ENCODE measurements around the gene TRPC3. TPM values are rescaled to one million over a fixed set of nuclear protein-coding genes. Genes with fewer than 3 reads are reported as not detected.
"Not testable (repeated sequence)": the region's sequence is repeated elsewhere in the genome, so short reads cannot be mapped to it uniquely, and the experiment has no call there.

TRPC3 gene
- total and polyA plus RNA-seq, 7 donors = 0.04 to 0.15 (median 0.08) TPM; not detected in 1

DNA sequence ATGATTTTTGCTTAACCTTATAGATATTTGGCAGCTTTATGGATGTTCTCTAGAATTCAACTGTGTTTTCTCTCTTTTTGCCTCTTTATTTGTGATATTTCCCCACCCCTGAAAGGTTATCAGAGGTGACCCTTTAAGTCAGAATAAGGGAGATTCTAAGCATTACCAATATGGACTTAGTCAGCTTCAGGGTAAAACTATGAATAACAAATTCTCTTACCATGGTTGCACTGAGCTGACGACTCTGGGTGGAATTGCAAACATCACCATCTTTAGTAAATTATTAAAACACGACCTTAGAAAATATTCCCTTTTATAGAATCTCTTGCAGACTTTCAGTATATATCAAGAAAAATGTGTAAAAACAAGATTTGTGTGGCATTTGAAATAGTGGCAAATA is 21.6 kb downstream of the TRPC3 start:
- H3K9me3 ChIP-seq = no peaks in the 10 kb centered on the region
- H3K4me1 ChIP-seq = no peaks in the 10 kb centered on the region
- H3K36me3 ChIP-seq (ENCODE audit: insufficient read depth in 1 of 2, low read depth in 1 of 2) = no peaks in the 10 kb centered on the region
- TF ChIP-seq, protein P1, sequence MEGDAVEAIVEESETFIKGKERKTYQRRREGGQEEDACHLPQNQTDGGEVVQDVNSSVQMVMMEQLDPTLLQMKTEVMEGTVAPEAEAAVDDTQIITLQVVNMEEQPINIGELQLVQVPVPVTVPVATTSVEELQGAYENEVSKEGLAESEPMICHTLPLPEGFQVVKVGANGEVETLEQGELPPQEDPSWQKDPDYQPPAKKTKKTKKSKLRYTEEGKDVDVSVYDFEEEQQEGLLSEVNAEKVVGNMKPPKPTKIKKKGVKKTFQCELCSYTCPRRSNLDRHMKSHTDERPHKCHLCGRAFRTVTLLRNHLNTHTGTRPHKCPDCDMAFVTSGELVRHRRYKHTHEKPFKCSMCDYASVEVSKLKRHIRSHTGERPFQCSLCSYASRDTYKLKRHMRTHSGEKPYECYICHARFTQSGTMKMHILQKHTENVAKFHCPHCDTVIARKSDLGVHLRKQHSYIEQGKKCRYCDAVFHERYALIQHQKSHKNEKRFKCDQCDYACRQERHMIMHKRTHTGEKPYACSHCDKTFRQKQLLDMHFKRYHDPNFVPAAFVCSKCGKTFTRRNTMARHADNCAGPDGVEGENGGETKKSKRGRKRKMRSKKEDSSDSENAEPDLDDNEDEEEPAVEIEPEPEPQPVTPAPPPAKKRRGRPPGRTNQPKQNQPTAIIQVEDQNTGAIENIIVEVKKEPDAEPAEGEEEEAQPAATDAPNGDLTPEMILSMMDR (IDR thresholded peaks at IDR 0.05) = no peak
- ATAC-seq = no peak
- 60 to 70% (median 70%) methylated on average over 2 of the region's 2 CpGs for WGBS, 3 donors
- DNase-seq = no peak
- no peak overlapping the region for H3K4me3 ChIP-seq
- intact Hi-C loops (cut with DNase I) = no loop called here
- no peak overlapping the region for H3K27ac ChIP-seq
- peaks cover 0 to 2% (median 0%) of the 10 kb centered on the region in 3 donors for H3K27me3 ChIP-seq (ENCODE audit: insufficient read depth in 3 of 3, low read length in 2 of 3)

DNA sequence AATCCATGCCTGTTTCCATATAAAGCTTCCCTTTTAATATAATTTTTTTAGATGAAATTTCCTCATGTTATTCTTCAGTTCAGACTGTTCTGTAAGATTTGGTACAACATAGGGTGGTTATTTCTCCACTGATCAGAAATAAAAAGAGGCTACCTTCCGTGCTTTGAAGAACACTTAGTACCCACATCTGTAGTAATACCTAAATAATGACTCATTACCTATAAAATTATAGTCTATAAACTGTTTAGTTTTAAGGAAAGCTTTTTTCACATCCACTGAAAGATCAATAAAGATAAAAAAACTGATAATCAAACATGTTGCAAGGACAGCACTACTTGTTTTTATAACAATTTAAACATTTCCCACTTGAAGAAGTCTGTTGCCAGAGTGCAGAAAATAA is 23.9 kb downstream of the TRPC3 start:
- Histone ChIP-seq H3K9me3 (no peaks in the 10 kb centered on the region), H3K27ac (no peak overlapping the region), H3K4me1 (no peaks in the 10 kb centered on the region), H3K36me3 (ENCODE audit: insufficient read depth in 1 of 2, low read depth in 1 of 2) (no peaks in the 10 kb centered on the region), H3K4me3 (no peak overlapping the region), H3K27me3 (ENCODE audit: insufficient read depth in 3 of 3, low read length in 2 of 3) (peaks cover 0 to 1% (median 0%) of the 10 kb centered on the region in 3 donors)
- no peak for DNase-seq
- intact Hi-C loops (cut with DNase I) = no loop called here
- no peak for ATAC-seq
- TF ChIP-seq, protein P1 (IDR thresholded peaks at IDR 0.05) = no peak
- 93 to 95% (median 94%) methylated on average over 1 of the region's 1 CpG for WGBS, 3 donors

DNA sequence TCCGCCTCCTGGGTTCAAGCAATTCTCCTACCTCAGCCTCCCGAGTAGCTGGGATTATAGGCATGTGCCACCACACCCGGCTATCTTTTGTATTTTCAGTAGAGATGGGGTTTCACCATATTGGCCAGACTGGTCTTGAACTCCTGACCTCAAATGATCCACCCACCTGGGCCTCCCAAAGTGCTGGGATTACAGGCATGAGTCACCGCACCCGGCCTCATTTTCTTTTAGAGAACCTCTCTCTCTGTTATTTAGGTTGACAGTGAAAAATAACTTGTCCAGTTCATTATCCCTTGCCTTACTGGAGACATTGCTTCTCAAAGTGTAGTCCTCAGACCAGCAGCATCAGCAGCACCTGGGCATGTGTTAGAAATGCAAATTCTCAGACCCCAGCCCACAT is 25.4 kb downstream of the TRPC3 start:
- H3K4me1 ChIP-seq; intact Hi-C loops (cut with DNase I); ATAC-seq; H3K27me3 ChIP-seq (ENCODE audit: insufficient read depth in 3 of 3, low read length in 2 of 3); H3K36me3 ChIP-seq (ENCODE audit: insufficient read depth in 1 of 2, low read depth in 1 of 2); H3K27ac ChIP-seq; DNase-seq; H3K9me3 ChIP-seq; H3K4me3 ChIP-seq: not testable (repeated sequence)
- WGBS, 3 donors = 80 to 85% (median 83%) methylated on average over 5 of the region's 5 CpGs

GRCh38 chr4:121923306-121923705 is 28.6 kb downstream of the TRPC3 start:
- H3K4me3 ChIP-seq = no peak overlapping the region
- no peak for DNase-seq
- WGBS, 3 donors = 48 to 75% (median 67%) methylated on average over 1 of the region's 1 CpG
- no peaks in the 10 kb centered on the region for H3K4me1 ChIP-seq
- no peak for ATAC-seq
- H3K36me3 ChIP-seq (ENCODE audit: insufficient read depth in 1 of 2, low read depth in 1 of 2) = no peaks in the 10 kb centered on the region
- TF ChIP-seq, protein P1 (IDR thresholded peaks at IDR 0.05) = no peak
- intact Hi-C loops (cut with DNase I) = no loop called here
- H3K27me3 ChIP-seq (ENCODE audit: insufficient read depth in 3 of 3, low read length in 2 of 3) = no peaks in the 10 kb centered on the region
- no peaks in the 10 kb centered on the region for H3K9me3 ChIP-seq
- no peak overlapping the region for H3K27ac ChIP-seq

DNA sequence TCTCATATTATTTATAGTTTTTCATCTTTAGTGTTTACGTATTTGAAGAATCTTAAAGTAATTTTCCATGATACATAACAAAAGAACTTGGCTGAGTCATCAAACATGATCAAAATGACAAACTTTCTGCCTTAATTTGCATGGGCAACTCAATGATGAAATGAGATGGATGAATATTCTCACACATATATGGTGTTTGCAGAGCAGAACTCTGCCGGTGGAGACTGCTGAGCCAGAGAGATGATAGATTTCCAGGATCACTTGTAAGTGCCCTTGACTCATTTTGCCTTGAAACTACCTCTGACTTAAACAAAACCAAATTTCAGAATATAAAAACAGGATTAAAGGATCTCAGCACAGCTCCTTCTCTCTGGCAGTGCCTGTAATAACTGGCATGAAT is 38.2 kb downstream of the TRPC3 start:
- H3K9me3 ChIP-seq = no peaks in the 10 kb centered on the region
- H3K4me1 ChIP-seq = no peaks in the 10 kb centered on the region
- H3K27me3 ChIP-seq (ENCODE audit: insufficient read depth in 3 of 3, low read length in 2 of 3) = no peaks in the 10 kb centered on the region
- WGBS, 3 donors = 83 to 89% (median 86%) methylated on average over 2 of the region's 2 CpGs
- H3K4me3 ChIP-seq = no peak overlapping the region
- H3K27ac ChIP-seq = no peak overlapping the region
- ATAC-seq = no peak
- intact Hi-C loops (cut with DNase I) = no loop called here
- H3K36me3 ChIP-seq (ENCODE audit: insufficient read depth in 1 of 2, low read depth in 1 of 2) = no peaks in the 10 kb centered on the region
- TF ChIP-seq, protein P1 (IDR thresholded peaks at IDR 0.05) = no peak
- DNase-seq = no peak

Data from psoas muscle (tissue), 8 donors.